ENCODE measurements around the gene CES2. TPM values are rescaled to one million over a fixed set of nuclear protein-coding genes. Genes with fewer than 3 reads are reported as not detected.

Gene CES2
- total and polyA plus RNA-seq, 2 donors (not counting 3 experiments of a cell fraction or from before 2014, with no cell fraction given) = 19.1 to 28.8 TPM

Other genes starting within 250 kb of the CES2 start
- gene CMTM4, start 238.8 kb upstream of the CES2 start, total RNA-seq = 8.5 and 9.0 TPM in 2 replicates
- 7.1 and 10.7 TPM in 2 replicates for gene CMTM4, start 238.8 kb upstream of the CES2 start, polyA plus RNA-seq
- gene DYNC1LI2, start 183.9 kb upstream of the CES2 start, total RNA-seq = 156 and 159 TPM in 2 replicates
- gene DYNC1LI2, start 183.9 kb upstream of the CES2 start, polyA plus RNA-seq = 51.2 and 110 TPM in 2 replicates
- not detected in 2 replicates for gene TERB1, start 133.9 kb upstream of the CES2 start, total RNA-seq
- not detected in 2 replicates for gene TERB1, start 133.9 kb upstream of the CES2 start, polyA plus RNA-seq
- 64.3 and 67.6 TPM in 2 replicates for gene NAE1, start 104.5 kb upstream of the CES2 start, total RNA-seq
- 18.2 and 23.6 TPM in 2 replicates for gene NAE1, start 104.5 kb upstream of the CES2 start, polyA plus RNA-seq
- not detected in 2 replicates for gene CA7, start 91.1 kb upstream of the CES2 start, total RNA-seq
- not detected in 2 replicates for gene CA7, start 91.1 kb upstream of the CES2 start, polyA plus RNA-seq
- 9.3 and 9.5 TPM in 2 replicates for gene PDP2, start 55.0 kb upstream of the CES2 start, total RNA-seq
- gene PDP2, start 55.0 kb upstream of the CES2 start, polyA plus RNA-seq = 4.1 and 4.4 TPM in 2 replicates
- gene CDH16, start 16.6 kb upstream of the CES2 start, total RNA-seq = not detected in 2 replicates
- gene CDH16, start 16.6 kb upstream of the CES2 start, polyA plus RNA-seq = not detected in 2 replicates
- gene RRAD, start 10.0 kb upstream of the CES2 start, total RNA-seq = 0.22 and 0.46 TPM in 2 replicates
- 0.48 and 0.60 TPM in 2 replicates for gene RRAD, start 10.0 kb upstream of the CES2 start, polyA plus RNA-seq
- gene CIAO2B, start 1.1 kb upstream of the CES2 start, total RNA-seq = 78.7 and 85.2 TPM in 2 replicates
- 314 and 423 TPM in 2 replicates for gene CIAO2B, start 1.1 kb upstream of the CES2 start, polyA plus RNA-seq
- gene CES3, start 25.8 kb downstream of the CES2 start, total RNA-seq = not detected in 2 replicates
- gene CES3, start 25.8 kb downstream of the CES2 start, polyA plus RNA-seq = 0.10 and 0.13 TPM in 2 replicates
- 3.9 and 5.4 TPM in 2 replicates for gene CES4A, start 53.1 kb downstream of the CES2 start, total RNA-seq
- gene CES4A, start 53.1 kb downstream of the CES2 start, polyA plus RNA-seq = 13.3 and 16.4 TPM in 2 replicates
- gene CBFB, start 93.6 kb downstream of the CES2 start, total RNA-seq = 103 and 113 TPM in 2 replicates
- 22.0 and 27.8 TPM in 2 replicates for gene CBFB, start 93.6 kb downstream of the CES2 start, polyA plus RNA-seq
- 16.1 and 18.5 TPM in 2 replicates for gene PHAF1, start 174.4 kb downstream of the CES2 start, total RNA-seq
- gene PHAF1, start 174.4 kb downstream of the CES2 start, polyA plus RNA-seq = 21.1 and 21.9 TPM in 2 replicates
- gene B3GNT9, start 215.5 kb downstream of the CES2 start, total RNA-seq = 1.6 and 4.0 TPM in 2 replicates
- gene B3GNT9, start 215.5 kb downstream of the CES2 start, polyA plus RNA-seq = 6.4 and 6.8 TPM in 2 replicates
- 15.2 and 17.4 TPM in 2 replicates for gene TRADD, start 224.4 kb downstream of the CES2 start, total RNA-seq
- gene TRADD, start 224.4 kb downstream of the CES2 start, polyA plus RNA-seq = 22.6 and 23.3 TPM in 2 replicates
- 5.4 and 7.0 TPM in 2 replicates for gene FBXL8, start 224.4 kb downstream of the CES2 start, total RNA-seq
- gene FBXL8, start 224.4 kb downstream of the CES2 start, polyA plus RNA-seq = 7.4 and 12.8 TPM in 2 replicates
- gene HSF4, start 229.2 kb downstream of the CES2 start, total RNA-seq = 4.7 and 5.5 TPM in 2 replicates
- gene HSF4, start 229.2 kb downstream of the CES2 start, polyA plus RNA-seq = 4.8 and 7.9 TPM in 2 replicates
- 14.4 and 19.4 TPM in 2 replicates for gene NOL3, start 235.0 kb downstream of the CES2 start, total RNA-seq
- gene NOL3, start 235.0 kb downstream of the CES2 start, polyA plus RNA-seq = 16.0 and 19.2 TPM in 2 replicates
- gene MATCAP1, start 248.4 kb downstream of the CES2 start, total RNA-seq = 45.8 and 53.3 TPM in 2 replicates
- gene MATCAP1, start 248.4 kb downstream of the CES2 start, polyA plus RNA-seq = 44.5 and 49.0 TPM in 2 replicates

Measured in endothelial cell of umbilical vein (primary cell).